H1 (cell line): ENCODE results near the gene FAM181A. TPM values are rescaled to one million over a fixed set of nuclear protein-coding genes. Genes with fewer than 3 reads are reported as not detected.

Experiments
- BACH1 ChIP-seq: IDR thresholded peaks from 2 replicates; pipeline ENCODE4 v1.6.1; 2012; ENCODE audit warnings: low read length, improper control_type of control experiment
- CHD1 ChIP-seq: IDR thresholded peaks from 2 replicates; pipeline ENCODE4 v1.6.1; 2012; ENCODE audit warnings: low read depth, low read length, improper control_type of control experiment
- FOSL1 ChIP-seq: IDR thresholded peaks from 2 replicates; pipeline ENCODE4 v1.6.1; 2011; ENCODE audit warnings: mild to moderate bottlenecking, low read depth, low read length, moderate library complexity; ENCODE audit not compliant: insufficient read depth
- MAFK ChIP-seq: IDR thresholded peaks from 2 replicates; pipeline ENCODE4 v1.6.1; 2012; ENCODE audit warnings: low read depth, mild to moderate bottlenecking, improper control_type of control experiment, low read length
- RBBP5 ChIP-seq: IDR thresholded peaks from 2 replicates; pipeline ENCODE4 v1.7.1; 2012; ENCODE audit warnings: low read depth, mild to moderate bottlenecking, inconsistent platforms, low read length, moderate library complexity, borderline replicate concordance
- SP1 ChIP-seq: IDR thresholded peaks from 2 replicates; pipeline ENCODE4 v1.6.1; 2011; ENCODE audit warnings: low read depth, low read length
- SRF ChIP-seq: IDR thresholded peaks from 2 replicates; pipeline ENCODE4 v1.6.1; 2011; ENCODE audit warnings: mild to moderate bottlenecking, low read depth, low read length, moderate library complexity
- TAF1 ChIP-seq: IDR thresholded peaks from 2 replicates; pipeline ENCODE4 v1.6.1; 2011; ENCODE audit warnings: mild to moderate bottlenecking, low read depth, low read length
- polyA plus RNA-seq, 7 experiments: library from polyadenylated mRNA; depleted of rRNA in 3 of 7; stranded (reverse) in 5 of 7; unstranded in 2 of 7; fragments of >200 nt in 5 of 7; fragments of 200-250 nt in 2 of 7; gene quantifications; 1 replicate in 5 of 7; 2 replicates in 1 of 7; 4 replicates in 1 of 7; pipeline versions ENCODE4 v1.2.1 to v1.2.3, GENCODE V29; 2011 to 2013; ENCODE audit warnings: missing spikeins in 2 of 7, mixed read lengths in 2 of 7
- total RNA-seq: library from RNA; stranded (reverse); fragmentation: NEBNext Ultra II Directional; extraction: Animal tissue kit (Norgen Biotek cat#: 25700); gene quantifications from 2 replicates; pipeline ENCODE4 v1.2.1, GENCODE V29; 2021
- TF ChIP-seq, protein P1 (sequence below): IDR thresholded peaks from 2 replicates; pipeline ENCODE4 v1.6.1; 2012; ENCODE audit warnings: low read length, inconsistent platforms

FAM181A gene
- total and polyA plus RNA-seq, 2 of the 8 experiments (the other 6 are each of a cell fraction or from before 2014, with no cell fraction given): not detected

- TF ChIP-seq CHD1: no peak
- no peak for TF ChIP-seq TAF1
- TF ChIP-seq SRF: no peak
- no peak for TF ChIP-seq BACH1
- no peak for TF ChIP-seq RBBP5
- TF ChIP-seq, protein P1, sequence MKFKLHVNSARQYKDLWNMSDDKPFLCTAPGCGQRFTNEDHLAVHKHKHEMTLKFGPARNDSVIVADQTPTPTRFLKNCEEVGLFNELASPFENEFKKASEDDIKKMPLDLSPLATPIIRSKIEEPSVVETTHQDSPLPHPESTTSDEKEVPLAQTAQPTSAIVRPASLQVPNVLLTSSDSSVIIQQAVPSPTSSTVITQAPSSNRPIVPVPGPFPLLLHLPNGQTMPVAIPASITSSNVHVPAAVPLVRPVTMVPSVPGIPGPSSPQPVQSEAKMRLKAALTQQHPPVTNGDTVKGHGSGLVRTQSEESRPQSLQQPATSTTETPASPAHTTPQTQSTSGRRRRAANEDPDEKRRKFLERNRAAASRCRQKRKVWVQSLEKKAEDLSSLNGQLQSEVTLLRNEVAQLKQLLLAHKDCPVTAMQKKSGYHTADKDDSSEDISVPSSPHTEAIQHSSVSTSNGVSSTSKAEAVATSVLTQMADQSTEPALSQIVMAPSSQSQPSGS: no peak
- no peak for TF ChIP-seq SP1
- TF ChIP-seq FOSL1: no peak
- no peak for TF ChIP-seq MAFK
These were observed 26.8 kb downstream of the FAM181A start (continued) for GRCh38 chr14:93953739-93954515.
